HEK293 (cell line): Measurements from ENCODE around the gene ELOVL6.

Source experiments
- KLF10 ChIP-seq: fragments of 450-650 bp; IDR thresholded peaks from 2 replicates; pipeline ENCODE4 v1.5.1; 2018; ENCODE audit warnings: missing biosample characterization, mild to moderate bottlenecking, missing genetic modification characterization
- TCF7L2 ChIP-seq: IDR thresholded peaks from 2 replicates; pipeline ENCODE4 v1.6.1; 2011; ENCODE audit warnings: low read depth, mild to moderate bottlenecking, inconsistent platforms, low read length, moderate library complexity, borderline replicate concordance
- YY1 ChIP-seq: fragments of 450-650 bp; formaldehyde crosslinking; IDR thresholded peaks from 2 replicates; pipeline ENCODE4 v1.5.1; 2018; ENCODE audit warnings: missing biosample characterization, missing genetic modification characterization
- ZBTB17 ChIP-seq: fragments of 450-650 bp; formaldehyde crosslinking; IDR thresholded peaks from 2 replicates; pipeline ENCODE4 v1.5.1; 2016; ENCODE audit warnings: missing biosample characterization, missing genetic modification characterization
- ZNF184 ChIP-seq: fragments of 450-650 bp; IDR thresholded peaks from 2 replicates; pipeline ENCODE4 v1.5.1; 2018; ENCODE audit warnings: missing biosample characterization, mild to moderate bottlenecking, missing genetic modification characterization
- ZNF621 ChIP-seq: fragments of 450-650 bp; formaldehyde crosslinking; IDR thresholded peaks from 2 replicates; pipeline ENCODE4 v1.5.1; 2017; ENCODE audit warnings: missing biosample characterization, missing genetic modification characterization
- ZNF660 ChIP-seq: fragments of 450-650 bp; IDR thresholded peaks from 2 replicates; pipeline ENCODE4 v1.5.1; 2018; ENCODE audit warnings: missing biosample characterization, mild to moderate bottlenecking, missing genetic modification characterization
- ZNF707 ChIP-seq: fragments of 450-650 bp; formaldehyde crosslinking; IDR thresholded peaks from 2 replicates; pipeline ENCODE4 v1.5.1; 2016; ENCODE audit warnings: missing biosample characterization, missing genetic modification characterization
- TF ChIP-seq, protein P1 (sequence below): fragments of 450-650 bp; formaldehyde crosslinking; IDR thresholded peaks from 2 replicates; pipeline ENCODE4 v1.5.1; 2016; ENCODE audit warnings: missing biosample characterization, missing genetic modification characterization
- TF ChIP-seq, protein P2 (sequence below): fragments of 450-650 bp; formaldehyde crosslinking; IDR thresholded peaks from 2 replicates; pipeline ENCODE4 v1.5.1; 2016; ENCODE audit warnings: missing biosample characterization, missing genetic modification characterization
- TF ChIP-seq, protein P3 (sequence below): fragments of 450-650 bp; formaldehyde crosslinking; IDR thresholded peaks from 2 replicates; pipeline ENCODE4 v1.5.1; 2016; ENCODE audit warnings: missing biosample characterization, missing genetic modification characterization, low read depth
- TF ChIP-seq, protein P4 (sequence below): fragments of 450-650 bp; formaldehyde crosslinking; IDR thresholded peaks from 2 replicates; pipeline ENCODE4 v1.5.1; 2016; ENCODE audit warnings: missing biosample characterization, missing genetic modification characterization
- TF ChIP-seq, protein P5 (sequence below): fragments of 450-650 bp; IDR thresholded peaks from 2 replicates; pipeline ENCODE4 v1.5.1; 2018; ENCODE audit warnings: missing biosample characterization, missing genetic modification characterization

DNA sequence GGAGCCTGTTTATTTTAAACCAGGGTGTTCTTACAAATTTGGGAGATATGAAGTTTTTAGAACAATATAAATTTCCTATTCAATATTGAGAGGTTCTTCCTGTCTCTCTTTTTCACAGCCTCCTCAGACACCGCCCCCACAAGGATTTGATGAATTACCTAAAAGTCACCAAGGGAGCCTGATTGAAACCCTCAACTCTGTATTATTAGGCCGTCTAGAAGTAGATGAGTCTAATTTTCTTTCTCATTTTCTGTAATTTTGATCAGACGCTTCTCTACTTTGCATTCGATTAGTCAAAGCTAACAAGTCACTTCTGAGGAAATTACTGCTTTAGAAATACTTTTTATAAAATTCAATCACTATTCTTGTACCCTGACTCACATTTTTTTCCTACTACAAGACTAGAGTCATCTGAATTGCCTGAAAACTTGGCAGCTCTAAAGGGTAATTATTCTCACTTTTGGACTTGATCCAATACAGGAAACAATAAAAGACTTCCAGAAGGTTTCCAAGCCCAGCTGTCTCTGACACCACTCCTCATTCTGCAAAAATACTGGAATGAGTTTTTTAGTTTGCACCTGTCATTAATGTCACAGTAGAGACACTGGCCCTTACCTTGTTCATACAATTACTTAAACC lies 111.2 kb downstream of the ELOVL6 start:
- TF ChIP-seq ZNF660: no peak
- TF ChIP-seq TCF7L2: no peak
- TF ChIP-seq, protein P1, sequence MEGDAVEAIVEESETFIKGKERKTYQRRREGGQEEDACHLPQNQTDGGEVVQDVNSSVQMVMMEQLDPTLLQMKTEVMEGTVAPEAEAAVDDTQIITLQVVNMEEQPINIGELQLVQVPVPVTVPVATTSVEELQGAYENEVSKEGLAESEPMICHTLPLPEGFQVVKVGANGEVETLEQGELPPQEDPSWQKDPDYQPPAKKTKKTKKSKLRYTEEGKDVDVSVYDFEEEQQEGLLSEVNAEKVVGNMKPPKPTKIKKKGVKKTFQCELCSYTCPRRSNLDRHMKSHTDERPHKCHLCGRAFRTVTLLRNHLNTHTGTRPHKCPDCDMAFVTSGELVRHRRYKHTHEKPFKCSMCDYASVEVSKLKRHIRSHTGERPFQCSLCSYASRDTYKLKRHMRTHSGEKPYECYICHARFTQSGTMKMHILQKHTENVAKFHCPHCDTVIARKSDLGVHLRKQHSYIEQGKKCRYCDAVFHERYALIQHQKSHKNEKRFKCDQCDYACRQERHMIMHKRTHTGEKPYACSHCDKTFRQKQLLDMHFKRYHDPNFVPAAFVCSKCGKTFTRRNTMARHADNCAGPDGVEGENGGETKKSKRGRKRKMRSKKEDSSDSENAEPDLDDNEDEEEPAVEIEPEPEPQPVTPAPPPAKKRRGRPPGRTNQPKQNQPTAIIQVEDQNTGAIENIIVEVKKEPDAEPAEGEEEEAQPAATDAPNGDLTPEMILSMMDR (tag by site-specific recombination): no peak
- TF ChIP-seq, protein P2, sequence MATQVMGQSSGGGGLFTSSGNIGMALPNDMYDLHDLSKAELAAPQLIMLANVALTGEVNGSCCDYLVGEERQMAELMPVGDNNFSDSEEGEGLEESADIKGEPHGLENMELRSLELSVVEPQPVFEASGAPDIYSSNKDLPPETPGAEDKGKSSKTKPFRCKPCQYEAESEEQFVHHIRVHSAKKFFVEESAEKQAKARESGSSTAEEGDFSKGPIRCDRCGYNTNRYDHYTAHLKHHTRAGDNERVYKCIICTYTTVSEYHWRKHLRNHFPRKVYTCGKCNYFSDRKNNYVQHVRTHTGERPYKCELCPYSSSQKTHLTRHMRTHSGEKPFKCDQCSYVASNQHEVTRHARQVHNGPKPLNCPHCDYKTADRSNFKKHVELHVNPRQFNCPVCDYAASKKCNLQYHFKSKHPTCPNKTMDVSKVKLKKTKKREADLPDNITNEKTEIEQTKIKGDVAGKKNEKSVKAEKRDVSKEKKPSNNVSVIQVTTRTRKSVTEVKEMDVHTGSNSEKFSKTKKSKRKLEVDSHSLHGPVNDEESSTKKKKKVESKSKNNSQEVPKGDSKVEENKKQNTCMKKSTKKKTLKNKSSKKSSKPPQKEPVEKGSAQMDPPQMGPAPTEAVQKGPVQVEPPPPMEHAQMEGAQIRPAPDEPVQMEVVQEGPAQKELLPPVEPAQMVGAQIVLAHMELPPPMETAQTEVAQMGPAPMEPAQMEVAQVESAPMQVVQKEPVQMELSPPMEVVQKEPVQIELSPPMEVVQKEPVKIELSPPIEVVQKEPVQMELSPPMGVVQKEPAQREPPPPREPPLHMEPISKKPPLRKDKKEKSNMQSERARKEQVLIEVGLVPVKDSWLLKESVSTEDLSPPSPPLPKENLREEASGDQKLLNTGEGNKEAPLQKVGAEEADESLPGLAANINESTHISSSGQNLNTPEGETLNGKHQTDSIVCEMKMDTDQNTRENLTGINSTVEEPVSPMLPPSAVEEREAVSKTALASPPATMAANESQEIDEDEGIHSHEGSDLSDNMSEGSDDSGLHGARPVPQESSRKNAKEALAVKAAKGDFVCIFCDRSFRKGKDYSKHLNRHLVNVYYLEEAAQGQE (tag by site-specific recombination): no peak
- no peak for TF ChIP-seq ZNF184 (tag by site-specific recombination)
- TF ChIP-seq ZNF621 (tag by site-specific recombination): no peak
- TF ChIP-seq, protein P3, sequence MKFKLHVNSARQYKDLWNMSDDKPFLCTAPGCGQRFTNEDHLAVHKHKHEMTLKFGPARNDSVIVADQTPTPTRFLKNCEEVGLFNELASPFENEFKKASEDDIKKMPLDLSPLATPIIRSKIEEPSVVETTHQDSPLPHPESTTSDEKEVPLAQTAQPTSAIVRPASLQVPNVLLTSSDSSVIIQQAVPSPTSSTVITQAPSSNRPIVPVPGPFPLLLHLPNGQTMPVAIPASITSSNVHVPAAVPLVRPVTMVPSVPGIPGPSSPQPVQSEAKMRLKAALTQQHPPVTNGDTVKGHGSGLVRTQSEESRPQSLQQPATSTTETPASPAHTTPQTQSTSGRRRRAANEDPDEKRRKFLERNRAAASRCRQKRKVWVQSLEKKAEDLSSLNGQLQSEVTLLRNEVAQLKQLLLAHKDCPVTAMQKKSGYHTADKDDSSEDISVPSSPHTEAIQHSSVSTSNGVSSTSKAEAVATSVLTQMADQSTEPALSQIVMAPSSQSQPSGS: no peak
- TF ChIP-seq ZNF707: no peak
- TF ChIP-seq YY1: no peak
- TF ChIP-seq, protein P4, sequence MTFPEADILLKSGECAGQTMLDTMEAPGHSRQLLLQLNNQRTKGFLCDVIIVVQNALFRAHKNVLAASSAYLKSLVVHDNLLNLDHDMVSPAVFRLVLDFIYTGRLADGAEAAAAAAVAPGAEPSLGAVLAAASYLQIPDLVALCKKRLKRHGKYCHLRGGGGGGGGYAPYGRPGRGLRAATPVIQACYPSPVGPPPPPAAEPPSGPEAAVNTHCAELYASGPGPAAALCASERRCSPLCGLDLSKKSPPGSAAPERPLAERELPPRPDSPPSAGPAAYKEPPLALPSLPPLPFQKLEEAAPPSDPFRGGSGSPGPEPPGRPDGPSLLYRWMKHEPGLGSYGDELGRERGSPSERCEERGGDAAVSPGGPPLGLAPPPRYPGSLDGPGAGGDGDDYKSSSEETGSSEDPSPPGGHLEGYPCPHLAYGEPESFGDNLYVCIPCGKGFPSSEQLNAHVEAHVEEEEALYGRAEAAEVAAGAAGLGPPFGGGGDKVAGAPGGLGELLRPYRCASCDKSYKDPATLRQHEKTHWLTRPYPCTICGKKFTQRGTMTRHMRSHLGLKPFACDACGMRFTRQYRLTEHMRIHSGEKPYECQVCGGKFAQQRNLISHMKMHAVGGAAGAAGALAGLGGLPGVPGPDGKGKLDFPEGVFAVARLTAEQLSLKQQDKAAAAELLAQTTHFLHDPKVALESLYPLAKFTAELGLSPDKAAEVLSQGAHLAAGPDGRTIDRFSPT (tag by site-specific recombination): no peak
- TF ChIP-seq KLF10 (tag by site-specific recombination): no peak
- TF ChIP-seq, protein P5, sequence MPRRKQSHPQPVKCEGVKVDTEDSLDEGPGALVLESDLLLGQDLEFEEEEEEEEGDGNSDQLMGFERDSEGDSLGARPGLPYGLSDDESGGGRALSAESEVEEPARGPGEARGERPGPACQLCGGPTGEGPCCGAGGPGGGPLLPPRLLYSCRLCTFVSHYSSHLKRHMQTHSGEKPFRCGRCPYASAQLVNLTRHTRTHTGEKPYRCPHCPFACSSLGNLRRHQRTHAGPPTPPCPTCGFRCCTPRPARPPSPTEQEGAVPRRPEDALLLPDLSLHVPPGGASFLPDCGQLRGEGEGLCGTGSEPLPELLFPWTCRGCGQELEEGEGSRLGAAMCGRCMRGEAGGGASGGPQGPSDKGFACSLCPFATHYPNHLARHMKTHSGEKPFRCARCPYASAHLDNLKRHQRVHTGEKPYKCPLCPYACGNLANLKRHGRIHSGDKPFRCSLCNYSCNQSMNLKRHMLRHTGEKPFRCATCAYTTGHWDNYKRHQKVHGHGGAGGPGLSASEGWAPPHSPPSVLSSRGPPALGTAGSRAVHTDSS: no peak
- no peak for TF ChIP-seq ZBTB17
